Fibroblast of mammary gland (primary cell): Measurements from ENCODE around the gene PACRG.

Experiments used
- DNase-seq: peaks from one replicate; pipeline ENCODE4 v3.0.0-alpha.2; 2010; ENCODE audit warnings: low read depth
- H3K4me3 ChIP-seq: 2 replicates; pipeline ENCODE4 v1.5.1; 2011; ENCODE audit warnings: low read depth, mild to moderate bottlenecking, low read length, moderate library complexity; ENCODE audit not compliant: control insufficient read depth
- CTCF ChIP-seq: conservative IDR thresholded peaks from 2 replicates; pipeline ENCODE4 v1.5.1; 2011; ENCODE audit warnings: low read depth, low read length, inconsistent platforms; ENCODE audit not compliant: control insufficient read depth, insufficient read depth

PACRG gene

DNA sequence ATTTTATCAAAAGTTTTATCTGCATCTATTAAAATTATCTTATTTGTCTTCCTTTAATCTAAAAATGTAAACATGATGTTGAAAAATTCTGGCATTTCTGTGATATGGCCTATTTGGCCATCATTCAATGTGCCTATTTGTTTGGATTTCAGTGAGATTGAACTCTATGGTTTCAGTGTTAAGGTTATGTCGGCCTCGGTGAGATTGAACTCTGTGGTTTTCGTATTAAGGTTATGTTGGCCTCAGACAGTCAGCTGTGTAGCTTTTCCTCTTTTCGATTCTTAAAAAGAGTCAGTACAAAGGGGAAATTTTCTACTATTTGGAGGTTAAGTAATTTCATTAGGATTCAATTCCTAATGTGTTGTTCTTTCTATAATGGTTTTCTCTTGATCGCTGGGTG lies 320.6 kb downstream of the PACRG start:
- H3K4me3 ChIP-seq = no peak overlapping the region
- no peak for TF ChIP-seq CTCF
- no peak for DNase-seq

GRCh38 chr6:163053667-163054344 lies 326.0 kb downstream of the PACRG start:
- no peak for TF ChIP-seq CTCF
- no peak overlapping the region for H3K4me3 ChIP-seq
- no peak for DNase-seq

- no peak for DNase-seq
- no peak for TF ChIP-seq CTCF
- no peak overlapping the region for H3K4me3 ChIP-seq
Observed at GRCh38 chr6:163054641-163055040, 326.9 kb downstream of the PACRG start.

- TF ChIP-seq CTCF = no peak
- no peak for DNase-seq
- H3K4me3 ChIP-seq = no peak overlapping the region
Observed at GRCh38 chr6:163057260-163057659, 329.5 kb downstream of the PACRG start.

DNA sequence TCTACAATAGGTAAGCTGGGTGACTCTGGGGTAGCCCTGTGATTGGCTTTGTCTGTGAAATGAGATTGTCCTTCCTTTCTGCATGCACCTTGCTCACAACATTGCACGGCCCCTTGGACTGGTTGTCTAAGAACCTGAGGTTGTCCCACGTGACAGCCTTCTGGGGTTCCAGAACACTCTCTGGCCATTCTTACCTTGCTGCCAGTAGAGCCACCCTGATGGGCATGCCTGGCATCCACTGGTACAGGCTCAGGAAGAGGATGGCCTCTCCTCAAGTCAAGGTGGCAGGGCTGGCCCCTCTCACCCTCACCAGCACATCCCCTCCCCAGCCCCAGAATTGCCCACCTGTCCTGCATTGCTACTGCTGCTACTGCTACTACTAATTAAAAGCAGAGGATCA lies 335.0 kb downstream of the PACRG start:
- no peak for DNase-seq
- TF ChIP-seq CTCF = no peak
- no peak overlapping the region for H3K4me3 ChIP-seq

- H3K4me3 ChIP-seq = no peak overlapping the region
- no peak for DNase-seq
- TF ChIP-seq CTCF = no peak
Observed at GRCh38 chr6:163063561-163063960, 335.8 kb downstream of the PACRG start.

DNA sequence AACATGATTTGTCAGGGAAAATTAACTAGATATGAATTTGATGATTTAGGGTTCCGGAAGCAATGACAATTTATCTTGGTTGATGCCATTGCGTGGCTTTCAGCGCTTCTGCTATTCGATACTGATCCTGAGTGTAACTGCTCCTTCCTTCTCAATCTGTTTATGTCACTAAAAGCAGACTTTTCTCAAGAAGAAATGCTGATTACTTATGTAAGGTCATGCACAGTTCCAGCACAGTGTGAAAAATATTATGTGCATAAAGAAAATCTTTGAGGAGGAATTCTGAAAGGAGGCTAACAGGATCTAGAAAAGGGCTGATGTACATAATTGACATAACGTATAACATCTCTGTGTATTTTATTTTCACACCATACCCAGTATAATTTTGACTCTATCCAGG lies 336.6 kb downstream of the PACRG start:
- no peak overlapping the region for H3K4me3 ChIP-seq
- TF ChIP-seq CTCF = no peak
- no peak for DNase-seq
